ENCODE measurements around the gene MRPL10. TPM values are rescaled to one million over a fixed set of nuclear protein-coding genes. Genes with fewer than 3 reads are reported as not detected.
A peak's percentile ranks its signal among the peaks of the same experiment; 100 is the strongest.

MRPL10 gene
- total RNA-seq, 1 donor from 2014 or later: 14.0 TPM

DNA sequence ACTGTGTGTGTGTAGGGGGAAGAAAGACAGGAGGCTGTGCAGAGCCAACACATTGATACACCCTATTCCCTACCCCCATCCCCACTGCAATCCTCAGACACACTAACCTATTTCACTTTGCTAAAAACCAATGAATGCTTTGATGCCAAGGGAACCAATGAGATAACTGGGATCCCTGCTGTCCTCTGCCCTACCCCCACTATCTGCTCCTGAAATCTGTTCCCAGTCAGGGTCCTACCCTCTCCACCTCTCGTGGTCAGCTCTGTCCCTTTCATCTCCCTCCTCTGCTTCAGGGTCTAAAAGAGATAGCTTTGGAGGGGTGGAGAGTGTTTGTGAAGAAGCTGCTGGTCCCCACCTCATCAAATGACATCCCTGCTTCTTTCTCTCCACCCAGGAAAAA, 38.7 kb upstream of the MRPL10 start:
- Histone ChIP-seq H3K4me3 (ENCODE audit: low read depth, low read length) (no peak overlapping the region), H3K27me3 (ENCODE audit: control insufficient read depth, insufficient read depth, low read length) (peaks cover 2% of the 10 kb centered on the region), H3K36me3 (ENCODE audit: control insufficient read depth, insufficient read depth, low read length) (no peaks in the 10 kb centered on the region)
- TF ChIP-seq, protein P1, sequence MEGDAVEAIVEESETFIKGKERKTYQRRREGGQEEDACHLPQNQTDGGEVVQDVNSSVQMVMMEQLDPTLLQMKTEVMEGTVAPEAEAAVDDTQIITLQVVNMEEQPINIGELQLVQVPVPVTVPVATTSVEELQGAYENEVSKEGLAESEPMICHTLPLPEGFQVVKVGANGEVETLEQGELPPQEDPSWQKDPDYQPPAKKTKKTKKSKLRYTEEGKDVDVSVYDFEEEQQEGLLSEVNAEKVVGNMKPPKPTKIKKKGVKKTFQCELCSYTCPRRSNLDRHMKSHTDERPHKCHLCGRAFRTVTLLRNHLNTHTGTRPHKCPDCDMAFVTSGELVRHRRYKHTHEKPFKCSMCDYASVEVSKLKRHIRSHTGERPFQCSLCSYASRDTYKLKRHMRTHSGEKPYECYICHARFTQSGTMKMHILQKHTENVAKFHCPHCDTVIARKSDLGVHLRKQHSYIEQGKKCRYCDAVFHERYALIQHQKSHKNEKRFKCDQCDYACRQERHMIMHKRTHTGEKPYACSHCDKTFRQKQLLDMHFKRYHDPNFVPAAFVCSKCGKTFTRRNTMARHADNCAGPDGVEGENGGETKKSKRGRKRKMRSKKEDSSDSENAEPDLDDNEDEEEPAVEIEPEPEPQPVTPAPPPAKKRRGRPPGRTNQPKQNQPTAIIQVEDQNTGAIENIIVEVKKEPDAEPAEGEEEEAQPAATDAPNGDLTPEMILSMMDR (IDR thresholded peaks at IDR 0.05; ENCODE audit: insufficient read depth, low read length, severe bottlenecking): no peak
- FAIRE-seq (no peak), DNase-seq (ENCODE audit: low read depth) (no peak)

- DNase-seq (ENCODE audit: low read depth): no peak
- no peak for FAIRE-seq
- Histone ChIP-seq H3K4me3 (ENCODE audit: low read depth, low read length) (no peak overlapping the region), H3K27me3 (ENCODE audit: control insufficient read depth, insufficient read depth, low read length) (peaks cover 2% of the 10 kb centered on the region), H3K36me3 (ENCODE audit: control insufficient read depth, insufficient read depth, low read length) (no peaks in the 10 kb centered on the region)
- TF ChIP-seq, protein P1 (IDR thresholded peaks at IDR 0.05; ENCODE audit: insufficient read depth, low read length, severe bottlenecking): no peak
Observed at GRCh38 chr17:47869114-47869513, 37.8 kb upstream of the MRPL10 start.

- FAIRE-seq (peak; percentile 36), DNase-seq (ENCODE audit: low read depth) (no peak)
- Histone ChIP-seq H3K27me3 (ENCODE audit: control insufficient read depth, insufficient read depth, low read length) (peaks cover under 1% of the 10 kb centered on the region), H3K36me3 (ENCODE audit: control insufficient read depth, insufficient read depth, low read length) (no peaks in the 10 kb centered on the region), H3K4me3 (ENCODE audit: low read depth, low read length) (no peak overlapping the region)
- TF ChIP-seq, protein P1 (IDR thresholded peaks at IDR 0.05; ENCODE audit: insufficient read depth, low read length, severe bottlenecking): no peak
Observed at GRCh38 chr17:47867813-47868533, 36.6 kb upstream of the MRPL10 start.

GRCh38 chr17:47866941-47867340, 35.6 kb upstream of the MRPL10 start:
- Histone ChIP-seq H3K27me3 (ENCODE audit: control insufficient read depth, insufficient read depth, low read length) (no peaks in the 10 kb centered on the region), H3K36me3 (ENCODE audit: control insufficient read depth, insufficient read depth, low read length) (no peaks in the 10 kb centered on the region), H3K4me3 (ENCODE audit: low read depth, low read length) (no peak overlapping the region)
- TF ChIP-seq, protein P1 (IDR thresholded peaks at IDR 0.05; ENCODE audit: insufficient read depth, low read length, severe bottlenecking): no peak
- FAIRE-seq (peak; percentile 52), DNase-seq (ENCODE audit: low read depth) (peak; percentile 48)

GRCh38 chr17:47864791-47865216, 33.5 kb upstream of the MRPL10 start:
- DNase-seq (ENCODE audit: low read depth) (peak; percentile 79), FAIRE-seq (peak; percentile 83)
- Histone ChIP-seq H3K36me3 (ENCODE audit: control insufficient read depth, insufficient read depth, low read length) (no peaks in the 10 kb centered on the region), H3K27me3 (ENCODE audit: control insufficient read depth, insufficient read depth, low read length) (no peaks in the 10 kb centered on the region), H3K4me3 (ENCODE audit: low read depth, low read length) (no peak overlapping the region)
- TF ChIP-seq, protein P1 (IDR thresholded peaks at IDR 0.05; ENCODE audit: insufficient read depth, low read length, severe bottlenecking): no peak
